Fibroblast of lung (primary cell): ENCODE data around the gene USP32. TPM values are rescaled to one million over a fixed set of nuclear protein-coding genes. Genes with fewer than 3 reads are reported as not detected.
"Not testable (repeated sequence)": the region's sequence is repeated elsewhere in the genome, so short reads cannot be mapped to it uniquely, and the experiment has no call there.

Experiments used
- DNase-seq, 2 donors: peaks; one replicate each; pipeline versions ENCODE4 v3.0.0 to v3.0.0-alpha.2; 2010; ENCODE audit warnings: low read depth in 2 of 2
- H2AFZ ChIP-seq: 2 replicates; pipeline ENCODE4 v1.5.1; 2012; ENCODE audit warnings: low read length, control low read depth, inconsistent platforms
- H3K27ac ChIP-seq: 2 replicates; pipeline ENCODE4 v1.5.1; 2011; ENCODE audit warnings: low read length, control low read depth; ENCODE audit not compliant: insufficient read depth
- H3K27me3 ChIP-seq: 2 replicates; pipeline ENCODE4 v1.5.1; 2011; ENCODE audit warnings: mild to moderate bottlenecking, low read length; ENCODE audit not compliant: control insufficient read depth, insufficient read depth
- H3K36me3 ChIP-seq: 2 replicates; pipeline ENCODE4 v1.5.1; 2011; ENCODE audit warnings: low read length; ENCODE audit not compliant: control insufficient read depth, insufficient read depth
- H3K4me1 ChIP-seq: 2 replicates; pipeline ENCODE4 v1.5.1; 2011; ENCODE audit warnings: low read length; ENCODE audit not compliant: control insufficient read depth, insufficient read depth; ENCODE audit errors: extremely low read depth
- H3K4me2 ChIP-seq: 2 replicates; pipeline ENCODE4 v1.5.1; 2011; ENCODE audit warnings: low read length, control low read depth; ENCODE audit not compliant: insufficient read depth; ENCODE audit errors: extremely low read depth
- H3K4me3 ChIP-seq, 4 experiments: fragments of 200-600 bp in 1 of 4; sonication (generic) in 1 of 4; replicated peaks in 1 of 4; 2 replicates each; pipeline ENCODE4 v1.5.1; 2011 to 2016; ENCODE audit warnings: low read length in 4 of 4, low read depth in 3 of 4, mild to moderate bottlenecking in 3 of 4, control low read depth in 2 of 4, inconsistent platforms in 1 of 4, mixed read lengths in 1 of 4; ENCODE audit not compliant: insufficient read depth in 1 of 4; ENCODE audit errors: control extremely low read depth in 1 of 4
- H3K79me2 ChIP-seq: 2 replicates; pipeline ENCODE4 v1.5.1; 2012; ENCODE audit warnings: mild to moderate bottlenecking, low read length, inconsistent platforms; ENCODE audit not compliant: control insufficient read depth, insufficient read depth
- H3K9ac ChIP-seq: 2 replicates; pipeline ENCODE4 v1.5.1; 2011; ENCODE audit warnings: mild to moderate bottlenecking, low read length, control low read depth; ENCODE audit not compliant: insufficient read depth
- H3K9me3 ChIP-seq: 2 replicates; pipeline ENCODE4 v1.5.1; 2012; ENCODE audit warnings: low read depth, low read length; ENCODE audit not compliant: control insufficient read depth, insufficient read depth
- H4K20me1 ChIP-seq: 2 replicates; pipeline ENCODE4 v1.5.1; 2011; ENCODE audit warnings: low read length; ENCODE audit not compliant: control insufficient read depth, insufficient read depth; ENCODE audit errors: extremely low read depth
- EZH2 ChIP-seq: IDR thresholded peaks from 2 replicates; pipeline ENCODE4 v1.5.1; 2012; ENCODE audit warnings: low read length, control low read depth, mild to moderate bottlenecking; ENCODE audit errors: missing control alignments
- polyA plus RNA-seq, 2 donors: library from polyadenylated mRNA; depleted of rRNA in 1 of 2; stranded (reverse) in 1 of 2; unstranded in 1 of 2; fragments of >200 nt; gene quantifications; 2 replicates each; pipeline ENCODE4 v1.2.1, GENCODE V29; 2011 to 2012; ENCODE audit warnings: missing spikeins in 1 of 2
- total RNA-seq: library from RNA; depleted of rRNA; stranded (reverse); fragments of >200 nt; gene quantifications from 2 replicates; pipeline ENCODE4 v1.2.1, GENCODE V29; 2014
- TF ChIP-seq, protein P1 (sequence below), 2 donors: IDR thresholded peaks in 1 of 2; conservative IDR thresholded peaks in 1 of 2; 1 replicate in 1 of 2; 2 replicates in 1 of 2; pipeline ENCODE4 v1.5.1; 2011 to 2012; ENCODE audit warnings: low read length in 2 of 2, control low read depth in 1 of 2, inconsistent platforms in 1 of 2, low read depth in 1 of 2, mild to moderate bottlenecking in 1 of 2

USP32 gene
- total and polyA plus RNA-seq, 2 donors (not counting 1 experiment from before 2014, with no cell fraction given), result 40.1 to 82.7 TPM

DNA sequence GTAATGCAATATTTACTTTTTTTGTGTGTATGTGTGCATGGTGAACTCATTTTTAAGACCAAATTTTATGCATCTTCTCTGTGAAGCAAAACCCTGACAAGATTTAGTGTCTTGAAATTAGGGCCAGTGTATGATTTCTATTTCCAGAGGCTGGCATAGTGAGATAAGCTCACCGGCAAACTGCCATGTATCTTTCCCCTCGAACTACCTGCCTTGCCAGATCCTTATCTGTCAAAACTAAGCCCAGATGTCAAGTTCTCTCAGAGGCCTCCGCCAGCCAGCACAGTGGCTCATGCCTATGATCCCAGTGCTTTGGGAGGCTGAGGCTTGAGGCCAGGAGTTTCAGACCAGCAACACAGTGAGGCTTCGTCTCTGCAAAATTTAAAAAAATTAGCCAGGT, 10.0 kb downstream of the USP32 start:
- Histone ChIP-seq H3K36me3 (no peaks in the 10 kb centered on the region), H3K4me2 (no peak overlapping the region), H3K9me3 (no peaks in the 10 kb centered on the region), H3K27ac (no peak overlapping the region), H3K79me2 (peaks cover 58% of the 10 kb centered on the region), H3K27me3 (no peaks in the 10 kb centered on the region), H2AFZ (no peak overlapping the region), H3K9ac (no peak overlapping the region), H3K4me1 (peaks cover 4% of the 10 kb centered on the region), H4K20me1 (peaks cover 2% of the 10 kb centered on the region), H3K4me3 (no peak overlapping the region)
- no peak for TF ChIP-seq EZH2
- TF ChIP-seq, protein P1, sequence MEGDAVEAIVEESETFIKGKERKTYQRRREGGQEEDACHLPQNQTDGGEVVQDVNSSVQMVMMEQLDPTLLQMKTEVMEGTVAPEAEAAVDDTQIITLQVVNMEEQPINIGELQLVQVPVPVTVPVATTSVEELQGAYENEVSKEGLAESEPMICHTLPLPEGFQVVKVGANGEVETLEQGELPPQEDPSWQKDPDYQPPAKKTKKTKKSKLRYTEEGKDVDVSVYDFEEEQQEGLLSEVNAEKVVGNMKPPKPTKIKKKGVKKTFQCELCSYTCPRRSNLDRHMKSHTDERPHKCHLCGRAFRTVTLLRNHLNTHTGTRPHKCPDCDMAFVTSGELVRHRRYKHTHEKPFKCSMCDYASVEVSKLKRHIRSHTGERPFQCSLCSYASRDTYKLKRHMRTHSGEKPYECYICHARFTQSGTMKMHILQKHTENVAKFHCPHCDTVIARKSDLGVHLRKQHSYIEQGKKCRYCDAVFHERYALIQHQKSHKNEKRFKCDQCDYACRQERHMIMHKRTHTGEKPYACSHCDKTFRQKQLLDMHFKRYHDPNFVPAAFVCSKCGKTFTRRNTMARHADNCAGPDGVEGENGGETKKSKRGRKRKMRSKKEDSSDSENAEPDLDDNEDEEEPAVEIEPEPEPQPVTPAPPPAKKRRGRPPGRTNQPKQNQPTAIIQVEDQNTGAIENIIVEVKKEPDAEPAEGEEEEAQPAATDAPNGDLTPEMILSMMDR (conservative IDR thresholded peaks at IDR 0.05 in 1 of 2, IDR thresholded peaks at IDR 0.05 in 1 of 2; ENCODE audit: low read depth in 1 of 2, low read length in 2 of 2), result no peak
- no peak for DNase-seq

DNA sequence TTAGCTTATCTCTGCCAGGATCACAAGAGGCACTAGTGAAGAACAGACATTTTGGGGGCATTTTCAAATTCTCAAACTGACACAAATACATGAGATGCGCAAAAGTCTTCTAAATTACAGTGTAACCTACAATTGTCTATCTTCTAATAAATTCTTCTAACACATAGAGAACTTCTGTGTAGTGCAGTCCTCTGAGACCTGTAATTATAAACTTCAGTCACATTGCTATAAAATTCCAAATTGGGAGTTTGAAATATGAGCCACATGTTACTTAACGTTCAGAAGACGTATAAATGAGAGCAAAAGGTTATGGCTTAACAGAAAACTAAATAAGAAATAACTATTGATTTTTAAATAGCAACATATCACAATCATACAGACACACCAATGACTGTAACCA, 12.5 kb downstream of the USP32 start:
- not testable (repeated sequence) for H3K27ac ChIP-seq

DNA sequence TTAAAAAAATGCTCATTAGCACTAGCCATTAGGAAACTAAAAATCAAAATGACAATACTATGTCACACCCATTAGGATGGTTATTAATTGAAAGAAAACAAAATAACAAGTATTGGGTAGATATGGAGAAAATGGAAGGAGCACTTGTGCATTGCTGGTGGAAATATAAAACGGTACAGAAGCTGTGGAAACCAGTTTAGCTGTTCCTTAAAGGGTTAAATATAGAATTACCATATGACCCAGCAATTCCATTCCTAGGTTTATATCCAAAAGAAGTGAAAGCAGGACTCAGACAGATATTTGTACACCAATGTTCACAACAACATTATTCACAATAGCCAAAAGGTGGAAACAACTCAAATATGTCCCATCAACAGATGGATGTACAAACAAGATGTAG, 13.7 kb downstream of the USP32 start:
- H3K27me3 ChIP-seq, result not testable (repeated sequence)
- peaks cover 26% of the 10 kb centered on the region for H3K79me2 ChIP-seq

More for the DNA sequence above, 12.5 kb downstream of the USP32 start:
- not testable (repeated sequence) for H3K36me3 ChIP-seq, DNase-seq, H3K4me2 ChIP-seq, H3K9me3 ChIP-seq, H3K4me1 ChIP-seq, H4K20me1 ChIP-seq, H3K4me3 ChIP-seq, H3K9ac ChIP-seq, H3K27me3 ChIP-seq, H2AFZ ChIP-seq
- H3K79me2 ChIP-seq, result peaks cover 34% of the 10 kb centered on the region

DNA sequence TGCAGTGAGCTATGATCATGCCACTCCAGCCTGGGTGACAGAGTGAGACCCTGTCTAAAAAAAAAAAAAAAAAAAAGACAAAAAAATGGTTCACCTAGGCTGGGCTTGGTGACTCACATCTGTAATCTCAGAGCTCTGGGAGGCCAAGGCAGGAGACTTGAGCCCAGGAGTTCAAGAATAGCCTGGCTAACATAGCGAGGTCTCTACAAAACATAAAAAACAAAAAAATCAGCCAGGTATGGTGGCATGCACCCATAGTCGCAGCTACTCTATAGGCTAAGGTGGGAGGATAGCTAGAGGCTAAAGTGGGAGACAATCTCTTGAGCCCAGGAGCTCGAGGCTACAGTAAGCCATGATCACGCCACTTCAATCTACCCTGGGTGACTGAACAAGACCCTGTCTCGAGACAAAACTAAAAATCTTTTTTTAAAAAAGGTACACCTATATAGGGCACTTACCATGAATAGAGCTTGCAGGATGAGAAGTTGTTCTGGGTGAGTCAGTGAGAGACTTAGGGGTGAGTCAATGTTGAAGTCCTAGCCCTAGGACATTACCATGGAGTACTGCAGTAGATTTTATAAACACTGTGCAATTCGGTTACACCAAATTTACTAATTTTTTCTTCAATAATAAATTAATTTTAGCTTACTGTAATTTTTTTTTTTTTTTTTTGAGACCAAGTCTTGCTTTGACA, 19.0 kb downstream of the USP32 start:
- H2AFZ ChIP-seq, result no peak overlapping the region
- no peak overlapping the region for H3K4me3 ChIP-seq
- H3K79me2 ChIP-seq, result peaks cover 24% of the 10 kb centered on the region
- no peaks in the 10 kb centered on the region for H3K9me3 ChIP-seq
- TF ChIP-seq, protein P1 (conservative IDR thresholded peaks at IDR 0.05 in 1 of 2, IDR thresholded peaks at IDR 0.05 in 1 of 2; ENCODE audit: low read depth in 1 of 2, low read length in 2 of 2), result no peak
- TF ChIP-seq EZH2, result no peak
- peak; percentile 65 to 86 for DNase-seq
- no peak overlapping the region for H3K9ac ChIP-seq
- no peaks in the 10 kb centered on the region for H3K27me3 ChIP-seq
- peak overlapping the region; percentile 54 for H3K27ac ChIP-seq
- H3K4me1 ChIP-seq, result peaks cover 3% of the 10 kb centered on the region
- no peaks in the 10 kb centered on the region for H4K20me1 ChIP-seq
- H3K36me3 ChIP-seq, result no peaks in the 10 kb centered on the region
- H3K4me2 ChIP-seq, result no peak overlapping the region

More for the DNA sequence above, 13.7 kb downstream of the USP32 start:
- H3K9ac ChIP-seq, H4K20me1 ChIP-seq, H3K4me1 ChIP-seq, H3K4me3 ChIP-seq, H2AFZ ChIP-seq, DNase-seq, H3K27ac ChIP-seq, H3K9me3 ChIP-seq, H3K36me3 ChIP-seq, H3K4me2 ChIP-seq: not testable (repeated sequence)
